DOHH2 (cell line): ENCODE results near the gene SLC8A1.

Experiments used
- H3F3A ChIP-seq: fragments of 200-600 bp; sonication (generic), shearing (Covaris generic); 2 replicates; pipeline ENCODE4 v1.6.0; 2016; ENCODE audit warnings: antibody characterized with exemption, mild to moderate bottlenecking; ENCODE audit not compliant: control insufficient read depth, insufficient read depth
- H3K27ac ChIP-seq: fragments of 200-600 bp; sonication (generic); 2 replicates; pipeline ENCODE4 v1.5.1; 2014; ENCODE audit warnings: low read depth, mild to moderate bottlenecking, low read length, moderate library complexity
- H3K27me3 ChIP-seq: fragments of 200-600 bp; sonication (generic); 2 replicates; pipeline ENCODE4 v1.6.1; 2014; ENCODE audit warnings: mild to moderate bottlenecking, low read length, mixed read lengths; ENCODE audit not compliant: control insufficient read depth
- H3K36me3 ChIP-seq: fragments of 200-600 bp; sonication (generic); 2 replicates; pipeline ENCODE4 v1.6.1; 2014; ENCODE audit warnings: mild to moderate bottlenecking, low read length, moderate library complexity, mixed read lengths; ENCODE audit not compliant: control insufficient read depth
- H3K4me1 ChIP-seq: fragments of 200-600 bp; sonication (generic); 2 replicates; pipeline ENCODE4 v1.6.1; 2014; ENCODE audit warnings: mild to moderate bottlenecking, low read length, mixed read lengths; ENCODE audit not compliant: control insufficient read depth
- H3K4me2 ChIP-seq: fragments of 200-600 bp; sonication (generic); 2 replicates; pipeline ENCODE4 v1.6.0; 2014; ENCODE audit warnings: mild to moderate bottlenecking, low read length, moderate library complexity
- H3K4me3 ChIP-seq: fragments of 200-600 bp; sonication (generic); 2 replicates; pipeline ENCODE4 v1.5.1; 2014; ENCODE audit warnings: mild to moderate bottlenecking, low read length, mixed read lengths
- H3K79me2 ChIP-seq: fragments of 200-600 bp; sonication (generic); 2 replicates; pipeline ENCODE4 v1.6.1; 2014; ENCODE audit warnings: mild to moderate bottlenecking, low read length, mixed read lengths; ENCODE audit not compliant: control insufficient read depth
- H3K9me2 ChIP-seq: fragments of 200-600 bp; sonication (generic); replicated peaks from 2 replicates; pipeline ENCODE4 v1.6.1; 2014; ENCODE audit warnings: mild to moderate bottlenecking, low read length, mixed read lengths; ENCODE audit not compliant: control insufficient read depth
- H3K9me3 ChIP-seq: fragments of 200-600 bp; sonication (generic); 2 replicates; pipeline ENCODE4 v1.6.1; 2014; ENCODE audit warnings: antibody characterized with exemption, low read length, mixed read lengths; ENCODE audit not compliant: control insufficient read depth, insufficient read depth
- H4K20me1 ChIP-seq: fragments of 200-600 bp; sonication (generic); 2 replicates; pipeline ENCODE4 v1.6.0; 2014; ENCODE audit warnings: low read depth, mild to moderate bottlenecking, antibody characterized with exemption, low read length, moderate library complexity; ENCODE audit not compliant: control insufficient read depth, insufficient read depth
- EZH2phosphoT487 ChIP-seq: fragments of 200-600 bp; sonication (generic); IDR thresholded peaks from 2 replicates; pipeline ENCODE4 v1.6.1; 2017; ENCODE audit warnings: borderline replicate concordance, mild to moderate bottlenecking, antibody characterized with exemption, low read length, moderate library complexity, mixed read lengths
- TF ChIP-seq, protein P1 (sequence below): fragments of 200-600 bp; sonication (generic); IDR thresholded peaks from one replicate; pipeline ENCODE4 v1.5.1; 2014; ENCODE audit warnings: antibody characterized with exemption, mild to moderate bottlenecking, low read depth, low read length; ENCODE audit not compliant: poor library complexity, severe bottlenecking

SLC8A1 gene

DNA sequence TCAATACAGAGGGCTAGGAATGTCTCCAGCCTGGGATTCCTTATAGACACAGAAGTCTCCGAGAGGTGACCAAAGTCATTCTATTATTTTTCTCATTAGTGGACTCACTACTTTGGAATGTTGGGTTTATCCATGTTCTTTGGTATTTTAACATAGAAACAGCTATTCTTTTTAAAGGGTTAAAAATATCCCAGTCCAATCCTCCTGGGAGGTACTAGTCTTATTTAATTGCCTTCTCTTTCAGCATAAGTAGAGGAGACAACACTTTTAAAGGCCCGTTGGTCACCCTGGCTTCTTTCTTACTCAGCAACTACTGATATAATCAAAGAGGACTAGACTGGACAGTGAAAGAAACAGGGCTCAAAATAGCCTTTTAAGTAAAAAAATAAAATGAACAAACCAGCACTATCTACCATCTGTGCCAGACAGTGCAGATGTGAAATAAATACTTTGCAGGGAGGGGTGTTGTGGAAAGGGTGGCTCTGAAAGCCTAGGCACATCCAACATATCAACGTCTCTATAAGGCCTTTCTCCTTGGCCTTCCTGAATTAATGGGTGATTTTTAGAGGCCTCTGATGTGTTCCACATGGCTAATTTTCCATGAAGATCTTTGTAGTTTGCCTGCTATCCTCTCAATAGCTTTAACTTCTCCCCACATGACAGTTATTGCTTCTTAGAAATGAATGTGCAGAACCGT lies 338.5 kb downstream of the SLC8A1 start:
- no peaks in the 10 kb centered on the region for H3K9me2 ChIP-seq
- H3K79me2 ChIP-seq: no peaks in the 10 kb centered on the region
- no peaks in the 10 kb centered on the region for H3K4me1 ChIP-seq
- no peaks in the 10 kb centered on the region for H3F3A ChIP-seq
- no peak overlapping the region for H3K4me3 ChIP-seq
- no peak overlapping the region for H3K27ac ChIP-seq
- no peak overlapping the region for H3K4me2 ChIP-seq
- H3K36me3 ChIP-seq: peaks cover 12% of the 10 kb centered on the region; the same call in 1 of the 2 replicates
- no peaks in the 10 kb centered on the region for H4K20me1 ChIP-seq
- no peaks in the 10 kb centered on the region for H3K9me3 ChIP-seq
- no peak for TF ChIP-seq EZH2phosphoT487
- TF ChIP-seq, protein P1, sequence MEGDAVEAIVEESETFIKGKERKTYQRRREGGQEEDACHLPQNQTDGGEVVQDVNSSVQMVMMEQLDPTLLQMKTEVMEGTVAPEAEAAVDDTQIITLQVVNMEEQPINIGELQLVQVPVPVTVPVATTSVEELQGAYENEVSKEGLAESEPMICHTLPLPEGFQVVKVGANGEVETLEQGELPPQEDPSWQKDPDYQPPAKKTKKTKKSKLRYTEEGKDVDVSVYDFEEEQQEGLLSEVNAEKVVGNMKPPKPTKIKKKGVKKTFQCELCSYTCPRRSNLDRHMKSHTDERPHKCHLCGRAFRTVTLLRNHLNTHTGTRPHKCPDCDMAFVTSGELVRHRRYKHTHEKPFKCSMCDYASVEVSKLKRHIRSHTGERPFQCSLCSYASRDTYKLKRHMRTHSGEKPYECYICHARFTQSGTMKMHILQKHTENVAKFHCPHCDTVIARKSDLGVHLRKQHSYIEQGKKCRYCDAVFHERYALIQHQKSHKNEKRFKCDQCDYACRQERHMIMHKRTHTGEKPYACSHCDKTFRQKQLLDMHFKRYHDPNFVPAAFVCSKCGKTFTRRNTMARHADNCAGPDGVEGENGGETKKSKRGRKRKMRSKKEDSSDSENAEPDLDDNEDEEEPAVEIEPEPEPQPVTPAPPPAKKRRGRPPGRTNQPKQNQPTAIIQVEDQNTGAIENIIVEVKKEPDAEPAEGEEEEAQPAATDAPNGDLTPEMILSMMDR: no peak
- no peaks in the 10 kb centered on the region for H3K27me3 ChIP-seq

DNA sequence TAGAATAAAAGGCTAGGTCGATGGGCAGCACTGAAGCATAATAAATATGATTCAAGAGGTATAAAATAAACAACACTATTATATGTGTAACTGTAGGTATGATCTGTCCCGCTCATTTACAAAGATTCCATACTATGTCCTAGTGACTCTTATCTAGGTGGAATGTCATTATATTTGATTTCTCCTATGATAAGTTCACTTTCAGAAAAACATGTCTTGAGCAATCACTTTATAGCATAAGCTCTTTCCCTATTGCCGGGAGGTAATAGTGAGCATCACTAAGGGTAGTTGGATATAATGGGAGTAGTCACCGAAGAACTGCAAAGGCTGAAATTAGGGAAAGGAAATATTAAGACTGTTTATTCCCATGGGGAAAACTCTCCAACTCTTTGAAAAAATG lies 342.5 kb downstream of the SLC8A1 start:
- no peaks in the 10 kb centered on the region for H4K20me1 ChIP-seq
- H3K4me3 ChIP-seq: no peak overlapping the region
- no peak for TF ChIP-seq EZH2phosphoT487
- TF ChIP-seq, protein P1: no peak
- no peak overlapping the region for H3K27ac ChIP-seq
- no peak overlapping the region for H3K4me2 ChIP-seq
- peaks cover 4% of the 10 kb centered on the region; the same call in 1 of the 2 replicates for H3K36me3 ChIP-seq
- H3K4me1 ChIP-seq: no peaks in the 10 kb centered on the region
- no peaks in the 10 kb centered on the region for H3K9me2 ChIP-seq
- no peaks in the 10 kb centered on the region for H3F3A ChIP-seq
- H3K79me2 ChIP-seq: no peaks in the 10 kb centered on the region
- H3K27me3 ChIP-seq: no peaks in the 10 kb centered on the region
- H3K9me3 ChIP-seq: no peaks in the 10 kb centered on the region

DNA sequence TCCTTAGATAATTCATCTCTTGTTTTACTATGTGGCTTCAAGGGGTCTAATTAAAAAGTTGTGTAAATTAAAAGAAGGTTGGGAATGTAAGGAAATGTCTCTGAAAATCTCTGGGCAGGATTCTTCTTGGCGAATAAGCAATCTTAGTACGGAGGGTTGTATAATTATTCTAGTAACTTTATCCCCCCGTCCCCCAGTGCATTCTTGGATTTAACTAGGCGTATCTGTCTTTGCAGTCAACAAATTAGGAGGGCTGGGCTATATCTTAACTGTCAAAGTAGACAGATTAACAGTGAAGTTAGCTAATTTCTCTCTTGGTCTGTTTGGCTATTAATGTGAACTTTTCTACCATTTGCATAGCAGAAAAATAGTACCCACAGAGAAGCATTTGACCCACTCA lies 343.0 kb downstream of the SLC8A1 start:
- no peaks in the 10 kb centered on the region for H3K36me3 ChIP-seq
- TF ChIP-seq EZH2phosphoT487: no peak
- TF ChIP-seq, protein P1: no peak
- no peaks in the 10 kb centered on the region for H3K27me3 ChIP-seq
- no peaks in the 10 kb centered on the region for H4K20me1 ChIP-seq
- no peaks in the 10 kb centered on the region for H3K4me1 ChIP-seq
- no peak overlapping the region for H3K27ac ChIP-seq
- no peaks in the 10 kb centered on the region for H3K79me2 ChIP-seq
- no peaks in the 10 kb centered on the region for H3F3A ChIP-seq
- H3K4me2 ChIP-seq: no peak overlapping the region
- H3K9me2 ChIP-seq: no peaks in the 10 kb centered on the region
- H3K4me3 ChIP-seq: no peak overlapping the region
- H3K9me3 ChIP-seq: no peaks in the 10 kb centered on the region
